HepG2 (cell line): ENCODE results near the gene APRT. TPM values are rescaled to one million over a fixed set of nuclear protein-coding genes. Genes with fewer than 3 reads are reported as not detected.

Experiments
- AHR ChIP-seq: IDR thresholded peaks from 2 replicates; pipeline ENCODE4 v1.6.1; 2018; ENCODE audit warnings: missing genetic modification reagents, missing compliant biosample characterization
- ATRX ChIP-seq: sonication (generic); formaldehyde crosslinking; IDR thresholded peaks from 2 replicates; pipeline ENCODE4 v1.4.0; 2020; ENCODE audit warnings: missing genetic modification reagents, borderline replicate concordance
- BRD4 ChIP-seq: sonication (generic); formaldehyde crosslinking; IDR thresholded peaks from 2 replicates; pipeline ENCODE4 v1.4.0; 2020; ENCODE audit warnings: missing genetic modification reagents
- GATAD2A ChIP-seq: IDR thresholded peaks from 2 replicates; pipeline ENCODE4 v1.6.1; 2016
- HOXA5 ChIP-seq: sonication (generic); formaldehyde crosslinking; IDR thresholded peaks from 2 replicates; pipeline ENCODE4 v1.4.0; 2020; ENCODE audit warnings: missing genetic modification reagents
- KLF13 ChIP-seq: sonication (generic); formaldehyde crosslinking; IDR thresholded peaks from 2 replicates; pipeline ENCODE4 v1.4.0; 2020; ENCODE audit warnings: mild to moderate bottlenecking, missing genetic modification reagents
- NR2F1 ChIP-seq, 2 experiments: fragments of 450-650 bp in 1 of 2; formaldehyde crosslinking in 1 of 2; IDR thresholded peaks; 2 replicates each; pipeline versions ENCODE4 v1.5.0 to v1.6.1; 2016 to 2020; ENCODE audit warnings: mild to moderate bottlenecking in 1 of 2, missing compliant biosample characterization in 1 of 2, missing genetic modification reagents in 1 of 2, moderate library complexity in 1 of 2
- REST ChIP-seq, 2 experiments: IDR thresholded peaks; 2 replicates each; pipeline ENCODE4 v1.6.1; 2011 to 2012; ENCODE audit warnings: low read length in 2 of 2, borderline replicate concordance in 1 of 2, low read depth in 1 of 2, mild to moderate bottlenecking in 1 of 2, moderate library complexity in 1 of 2
- REXO4 ChIP-seq: sonication (generic); formaldehyde crosslinking; IDR thresholded peaks from 2 replicates; pipeline ENCODE4 v1.8.0; 2022; ENCODE audit warnings: missing genetic modification reagents, mild to moderate bottlenecking, borderline replicate concordance
- SALL1 ChIP-seq: sonication (generic); formaldehyde crosslinking; IDR thresholded peaks from 2 replicates; pipeline ENCODE4 v1.8.0; 2022; ENCODE audit warnings: mild to moderate bottlenecking, missing genetic modification reagents
- SETDB1 ChIP-seq: sonication (generic); formaldehyde crosslinking; IDR thresholded peaks from 2 replicates; pipeline ENCODE4 v1.5.1; 2020; ENCODE audit warnings: missing genetic modification reagents, mild to moderate bottlenecking, borderline replicate concordance
- SRSF9 ChIP-seq: fragments of 200-400 bp; formaldehyde crosslinking; IDR thresholded peaks from 2 replicates; pipeline ENCODE4 v1.6.1; 2018; ENCODE audit warnings: borderline replicate concordance, mild to moderate bottlenecking, low read depth, low read length; ENCODE audit not compliant: insufficient read depth, poor library complexity, severe bottlenecking
- TGIF2 ChIP-seq: IDR thresholded peaks from 2 replicates; pipeline ENCODE4 v1.6.1; 2016; ENCODE audit warnings: control low read depth, missing compliant biosample characterization
- ZMYM3 ChIP-seq: sonication (generic); formaldehyde crosslinking; IDR thresholded peaks from 2 replicates; pipeline ENCODE4 v1.5.1; 2020; ENCODE audit warnings: mild to moderate bottlenecking, missing genetic modification reagents
- ZNF367 ChIP-seq: sonication (generic); formaldehyde crosslinking; IDR thresholded peaks from 2 replicates; pipeline ENCODE4 v1.4.0; 2020; ENCODE audit warnings: missing genetic modification reagents, borderline replicate concordance
- ZNF496 ChIP-seq: sonication (generic); formaldehyde crosslinking; IDR thresholded peaks from 2 replicates; pipeline ENCODE4 v1.8.1; 2023; ENCODE audit warnings: mild to moderate bottlenecking, moderate library complexity, missing genetic modification reagents; ENCODE audit not compliant: insufficient replicate concordance
- ZNF580 ChIP-seq: IDR thresholded peaks from 2 replicates; pipeline ENCODE4 v1.6.1; 2016; ENCODE audit warnings: low read depth, borderline replicate concordance
- ZNF670 ChIP-seq: sonication (generic); formaldehyde crosslinking; IDR thresholded peaks from 2 replicates; pipeline ENCODE4 v1.8.0; 2022; ENCODE audit warnings: mild to moderate bottlenecking, missing genetic modification reagents, borderline replicate concordance
- ZNF672 ChIP-seq: sonication (generic); formaldehyde crosslinking; IDR thresholded peaks from 2 replicates; pipeline ENCODE4 v1.8.1; 2022; ENCODE audit warnings: missing genetic modification reagents
- ZNF687 ChIP-seq: sonication (generic); formaldehyde crosslinking; IDR thresholded peaks from 2 replicates; pipeline ENCODE4 v1.5.1; 2020; ENCODE audit warnings: mild to moderate bottlenecking, missing genetic modification reagents, moderate library complexity
- polyA plus RNA-seq, 8 experiments: library from polyadenylated mRNA; depleted of rRNA in 3 of 8; stranded (reverse) in 7 of 8; unstranded in 1 of 8; fragments of >200 nt; fragmentation: Illumina TruSeq in 4 of 8; extraction: Trizol in 4 of 8; gene quantifications; 2 replicates each; pipeline versions ENCODE4 v1.2.1 to v1.2.3, GENCODE V29; 2011 to 2016; ENCODE audit warnings: low read depth in 4 of 8, missing spikeins in 1 of 8, mixed read lengths in 1 of 8; ENCODE audit not compliant: insufficient read depth in 1 of 8
- total RNA-seq, 5 experiments: library from RNA; depleted of rRNA; stranded (reverse); fragments of >200 nt; fragmentation: Illumina TruSeq; extraction: Trizol; gene quantifications; 2 replicates each; pipeline ENCODE4 v1.2.3, GENCODE V29; 2016; ENCODE audit warnings: low read depth in 1 of 5
- TF ChIP-seq, protein P1 (sequence below): sonication (generic); formaldehyde crosslinking; IDR thresholded peaks from 2 replicates; pipeline ENCODE4 v1.5.1; 2020; ENCODE audit warnings: missing genetic modification reagents, mild to moderate bottlenecking, borderline replicate concordance

APRT gene
- total and polyA plus RNA-seq, 2 of the 13 experiments (the other 11 are each of a cell fraction or from before 2014, with no cell fraction given), result 155 to 242 TPM

DNA sequence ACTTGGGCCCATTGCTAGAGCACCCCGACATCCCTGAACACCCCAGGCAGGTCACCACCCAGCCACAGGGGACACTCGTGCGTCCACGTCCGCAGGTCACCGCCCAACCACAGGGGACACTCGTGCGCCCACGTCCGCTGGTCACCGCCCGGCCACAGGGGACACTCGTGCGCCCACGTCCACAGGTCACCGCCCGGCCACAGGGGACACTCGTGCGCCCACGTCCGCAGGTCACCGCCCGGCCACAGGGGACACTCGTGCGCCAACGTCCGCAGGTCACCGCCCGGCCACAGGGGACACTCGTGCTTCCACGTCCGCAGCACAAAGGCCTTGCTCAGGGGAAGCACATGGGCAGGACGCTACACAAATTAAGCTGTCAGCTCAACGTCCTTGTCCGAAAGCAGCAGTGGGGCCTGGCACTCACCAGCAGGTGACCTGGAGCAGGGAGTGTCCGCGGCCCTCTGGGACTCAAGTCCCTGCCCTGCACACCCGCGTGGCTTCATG, 27.4 kb upstream of the APRT start (continued):
- peak; percentile 74 for TF ChIP-seq ZNF687 (CRISPR knock-in tag)
- TF ChIP-seq SALL1 (CRISPR knock-in tag), result 0 out of 2 replicates have a peak, but pooled peaks have one; percentile 28
- no peak for TF ChIP-seq REXO4 (CRISPR knock-in tag)
- TF ChIP-seq ZNF367 (CRISPR knock-in tag), result no peak
- TF ChIP-seq ZNF496, result no peak
- peak; percentile 50; the same call in 1 of the 2 replicates for TF ChIP-seq GATAD2A (CRISPR knock-in tag)
- TF ChIP-seq ZNF672 (CRISPR knock-in tag), result 0 out of 2 replicates have a peak, but pooled peaks have one; percentile 52
- TF ChIP-seq NR2F1 (CRISPR knock-in tag; IDR thresholded peaks at IDR 0.05), result no peak
- TF ChIP-seq KLF13 (CRISPR knock-in tag), result 0 out of 2 replicates have a peak, but pooled peaks have one; percentile 62
- TF ChIP-seq ZNF580, result 0 out of 2 replicates have a peak, but pooled peaks have one; percentile 45
- no peak for TF ChIP-seq ZNF670 (CRISPR knock-in tag)
- peak; percentile 27; the same call in 1 of the 2 replicates for TF ChIP-seq ZMYM3 (CRISPR knock-in tag)
- TF ChIP-seq BRD4 (CRISPR knock-in tag), result no peak; the same call in 1 of the 2 replicates
- TF ChIP-seq SRSF9, result no peak
- TF ChIP-seq ATRX (CRISPR knock-in tag), result no peak
- TF ChIP-seq AHR (CRISPR knock-in tag), result 0 out of 2 replicates have a peak, but pooled peaks have one; percentile 47
- TF ChIP-seq TGIF2 (CRISPR knock-in tag), result 0 out of 2 replicates have a peak, but pooled peaks have one; percentile 38
- peak; percentile 100 for TF ChIP-seq SETDB1 (CRISPR knock-in tag)
- TF ChIP-seq REST (IDR thresholded peaks at IDR 0.05; ENCODE audit: borderline replicate concordance in 1 of 2, low read depth in 1 of 2, low read length in 2 of 2), result no peak
- TF ChIP-seq HOXA5 (CRISPR knock-in tag), result no peak
- TF ChIP-seq, protein P1, sequence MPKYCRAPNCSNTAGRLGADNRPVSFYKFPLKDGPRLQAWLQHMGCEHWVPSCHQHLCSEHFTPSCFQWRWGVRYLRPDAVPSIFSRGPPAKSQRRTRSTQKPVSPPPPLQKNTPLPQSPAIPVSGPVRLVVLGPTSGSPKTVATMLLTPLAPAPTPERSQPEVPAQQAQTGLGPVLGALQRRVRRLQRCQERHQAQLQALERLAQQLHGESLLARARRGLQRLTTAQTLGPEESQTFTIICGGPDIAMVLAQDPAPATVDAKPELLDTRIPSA (CRISPR knock-in tag), result no peak
